ENCODE results near the gene MEF2D. TPM values are rescaled to one million over a fixed set of nuclear protein-coding genes. Genes with fewer than 3 reads are reported as not detected.

Gene MEF2D
- total RNA-seq, 1 experiment from 2014 or later = 22.3 TPM

- Histone ChIP-seq H4K20me1 (ENCODE audit: insufficient read depth, low read depth, low read length) (peaks cover 4% of the 10 kb centered on the region; the same call in 1 of the 2 replicates), H3K4me3 (ENCODE audit: low read length) (no peak overlapping the region), H3K9ac (ENCODE audit: low read length) (peak overlapping the region; percentile 44), H3K9me3 (ENCODE audit: low read length) (no peaks in the 10 kb centered on the region), H3K27me3 (ENCODE audit: low read length) (no peaks in the 10 kb centered on the region), H2AFZ (ENCODE audit: low read length) (no peak overlapping the region), H3K36me3 (ENCODE audit: insufficient read depth, low read length) (peaks cover 34% of the 10 kb centered on the region), H3K9me2 (replicated peaks; ENCODE audit: insufficient read depth, low read length) (no peaks in the 10 kb centered on the region), H3K27ac (ENCODE audit: low read length) (peak overlapping the region; percentile 90), H3K4me2 (ENCODE audit: low read depth, low read length, poor library complexity, severe bottlenecking) (no peak overlapping the region), H3K4me1 (ENCODE audit: low read length) (peaks cover 46% of the 10 kb centered on the region), H3K79me2 (ENCODE audit: low read length) (peaks cover 28% of the 10 kb centered on the region)
- DNase-seq = no peak
These were observed 21.2 kb downstream of the MEF2D start for GRCh38 chr1:156479093-156480015.

- H3K27ac ChIP-seq (ENCODE audit: low read length) = no peak overlapping the region
- no peak overlapping the region for H2AFZ ChIP-seq (ENCODE audit: low read length)
- H3K36me3 ChIP-seq (ENCODE audit: insufficient read depth, low read length) = peaks cover 42% of the 10 kb centered on the region
- DNase-seq = no peak
- no peak overlapping the region for H3K4me3 ChIP-seq (ENCODE audit: low read length)
- peaks cover 19% of the 10 kb centered on the region for H3K79me2 ChIP-seq (ENCODE audit: low read length)
- H3K9me2 ChIP-seq (replicated peaks; ENCODE audit: insufficient read depth, low read length) = no peaks in the 10 kb centered on the region
- H4K20me1 ChIP-seq (ENCODE audit: insufficient read depth, low read depth, low read length) = no peaks in the 10 kb centered on the region; the same call in 1 of the 2 replicates
- H3K9ac ChIP-seq (ENCODE audit: low read length) = no peak overlapping the region
- peaks cover 35% of the 10 kb centered on the region for H3K4me1 ChIP-seq (ENCODE audit: low read length)
- H3K9me3 ChIP-seq (ENCODE audit: low read length) = no peaks in the 10 kb centered on the region
- no peak overlapping the region for H3K4me2 ChIP-seq (ENCODE audit: low read depth, low read length, poor library complexity, severe bottlenecking)
- no peaks in the 10 kb centered on the region for H3K27me3 ChIP-seq (ENCODE audit: low read length)
These were observed 22.3 kb downstream of the MEF2D start for GRCh38 chr1:156478250-156478627.

- Histone ChIP-seq H3K27me3 (ENCODE audit: low read length) (no peaks in the 10 kb centered on the region), H3K4me1 (ENCODE audit: low read length) (peaks cover 30% of the 10 kb centered on the region), H3K27ac (ENCODE audit: low read length) (no peak overlapping the region), H2AFZ (ENCODE audit: low read length) (no peak overlapping the region), H3K9me2 (replicated peaks; ENCODE audit: insufficient read depth, low read length) (no peaks in the 10 kb centered on the region), H4K20me1 (ENCODE audit: insufficient read depth, low read depth, low read length) (no peaks in the 10 kb centered on the region; the same call in 1 of the 2 replicates), H3K36me3 (ENCODE audit: insufficient read depth, low read length) (peaks cover 43% of the 10 kb centered on the region), H3K9ac (ENCODE audit: low read length) (no peak overlapping the region), H3K4me2 (ENCODE audit: low read depth, low read length, poor library complexity, severe bottlenecking) (no peak overlapping the region), H3K9me3 (ENCODE audit: low read length) (no peaks in the 10 kb centered on the region), H3K79me2 (ENCODE audit: low read length) (peaks cover 19% of the 10 kb centered on the region), H3K4me3 (ENCODE audit: low read length) (no peak overlapping the region)
- DNase-seq = no peak
These were observed 22.9 kb downstream of the MEF2D start for GRCh38 chr1:156477526-156478249.

- Histone ChIP-seq H3K4me1 (ENCODE audit: low read length) (peaks cover 20% of the 10 kb centered on the region), H2AFZ (ENCODE audit: low read length) (no peak overlapping the region), H3K4me3 (ENCODE audit: low read length) (no peak overlapping the region), H3K9me3 (ENCODE audit: low read length) (no peaks in the 10 kb centered on the region), H3K27me3 (ENCODE audit: low read length) (no peaks in the 10 kb centered on the region), H3K79me2 (ENCODE audit: low read length) (peaks cover 19% of the 10 kb centered on the region), H4K20me1 (ENCODE audit: insufficient read depth, low read depth, low read length) (no peaks in the 10 kb centered on the region), H3K36me3 (ENCODE audit: insufficient read depth, low read length) (peaks cover 48% of the 10 kb centered on the region), H3K9ac (ENCODE audit: low read length) (no peak overlapping the region), H3K27ac (ENCODE audit: low read length) (no peak overlapping the region), H3K4me2 (ENCODE audit: low read depth, low read length, poor library complexity, severe bottlenecking) (no peak overlapping the region), H3K9me2 (replicated peaks; ENCODE audit: insufficient read depth, low read length) (no peaks in the 10 kb centered on the region)
- no peak for DNase-seq
These were observed 23.9 kb downstream of the MEF2D start for GRCh38 chr1:156476501-156477298.

GRCh38 chr1:156475568-156476500 is 24.7 kb downstream of the MEF2D start:
- H3K4me2 ChIP-seq (ENCODE audit: low read depth, low read length, poor library complexity, severe bottlenecking) = no peak overlapping the region
- peaks cover 53% of the 10 kb centered on the region for H3K36me3 ChIP-seq (ENCODE audit: insufficient read depth, low read length)
- no peaks in the 10 kb centered on the region for H4K20me1 ChIP-seq (ENCODE audit: insufficient read depth, low read depth, low read length)
- no peak overlapping the region for H3K27ac ChIP-seq (ENCODE audit: low read length)
- no peak overlapping the region for H3K9ac ChIP-seq (ENCODE audit: low read length)
- H3K4me1 ChIP-seq (ENCODE audit: low read length) = peaks cover 11% of the 10 kb centered on the region
- H3K9me3 ChIP-seq (ENCODE audit: low read length) = no peaks in the 10 kb centered on the region
- DNase-seq = no peak
- peaks cover 16% of the 10 kb centered on the region for H3K79me2 ChIP-seq (ENCODE audit: low read length)
- H3K9me2 ChIP-seq (replicated peaks; ENCODE audit: insufficient read depth, low read length) = no peaks in the 10 kb centered on the region
- no peaks in the 10 kb centered on the region for H3K27me3 ChIP-seq (ENCODE audit: low read length)
- no peak overlapping the region for H3K4me3 ChIP-seq (ENCODE audit: low read length)
- no peak overlapping the region for H2AFZ ChIP-seq (ENCODE audit: low read length)

GRCh38 chr1:156474966-156475365 is 25.6 kb downstream of the MEF2D start:
- H3K9me2 ChIP-seq (replicated peaks; ENCODE audit: insufficient read depth, low read length) = no peaks in the 10 kb centered on the region
- H3K27me3 ChIP-seq (ENCODE audit: low read length) = no peaks in the 10 kb centered on the region
- H3K4me3 ChIP-seq (ENCODE audit: low read length) = no peak overlapping the region
- no peak overlapping the region for H3K9ac ChIP-seq (ENCODE audit: low read length)
- no peak for DNase-seq
- H3K9me3 ChIP-seq (ENCODE audit: low read length) = no peaks in the 10 kb centered on the region
- H3K79me2 ChIP-seq (ENCODE audit: low read length) = peaks cover 10% of the 10 kb centered on the region
- H2AFZ ChIP-seq (ENCODE audit: low read length) = no peak overlapping the region
- peaks cover 53% of the 10 kb centered on the region for H3K36me3 ChIP-seq (ENCODE audit: insufficient read depth, low read length)
- peaks cover 2% of the 10 kb centered on the region; the same call in 1 of the 2 replicates for H3K4me1 ChIP-seq (ENCODE audit: low read length)
- no peak overlapping the region for H3K4me2 ChIP-seq (ENCODE audit: low read depth, low read length, poor library complexity, severe bottlenecking)
- H3K27ac ChIP-seq (ENCODE audit: low read length) = no peak overlapping the region
- H4K20me1 ChIP-seq (ENCODE audit: insufficient read depth, low read depth, low read length) = no peaks in the 10 kb centered on the region

All from Karpas-422 (cell line).